Esophagus muscularis mucosa (tissue), 4 donors: ENCODE measurements around the gene ABCB7.
"Not testable (repeated sequence)": the region's sequence is repeated elsewhere in the genome, so short reads cannot be mapped to it uniquely, and the experiment has no call there.

Experiments used
- EP300 ChIP-seq: sonication (generic); formaldehyde crosslinking; IDR thresholded peaks from one replicate; pipeline ENCODE4 v1.6.1; 2017; ENCODE audit warnings: antibody characterized with exemption
- POLR2A ChIP-seq: fragments of 450-650 bp; IDR thresholded peaks from one replicate; pipeline ENCODE4 v1.6.1; 2017; ENCODE audit warnings: antibody characterized with exemption, moderate library complexity, mild to moderate bottlenecking, low read depth
- POLR2AphosphoS5 ChIP-seq, 2 donors: sonication (generic); formaldehyde crosslinking; IDR thresholded peaks; one replicate each; pipeline ENCODE4 v1.6.1; 2017; ENCODE audit warnings: antibody characterized with exemption in 2 of 2
- TF ChIP-seq, protein P1 (sequence below), 3 experiments: fragments of 200-600 bp in 2 of 3; fragments of 450-650 bp in 1 of 3; sonication (generic) in 2 of 3; IDR thresholded peaks; one replicate each; pipeline ENCODE4 v1.5.1; 2017 to 2019; ENCODE audit warnings: antibody characterized with exemption in 3 of 3, mild to moderate bottlenecking in 2 of 3, moderate library complexity in 1 of 3

GRCh38 chrX:75172257-75172890 is 16.3 kb upstream of the ABCB7 start:
- TF ChIP-seq, protein P1, sequence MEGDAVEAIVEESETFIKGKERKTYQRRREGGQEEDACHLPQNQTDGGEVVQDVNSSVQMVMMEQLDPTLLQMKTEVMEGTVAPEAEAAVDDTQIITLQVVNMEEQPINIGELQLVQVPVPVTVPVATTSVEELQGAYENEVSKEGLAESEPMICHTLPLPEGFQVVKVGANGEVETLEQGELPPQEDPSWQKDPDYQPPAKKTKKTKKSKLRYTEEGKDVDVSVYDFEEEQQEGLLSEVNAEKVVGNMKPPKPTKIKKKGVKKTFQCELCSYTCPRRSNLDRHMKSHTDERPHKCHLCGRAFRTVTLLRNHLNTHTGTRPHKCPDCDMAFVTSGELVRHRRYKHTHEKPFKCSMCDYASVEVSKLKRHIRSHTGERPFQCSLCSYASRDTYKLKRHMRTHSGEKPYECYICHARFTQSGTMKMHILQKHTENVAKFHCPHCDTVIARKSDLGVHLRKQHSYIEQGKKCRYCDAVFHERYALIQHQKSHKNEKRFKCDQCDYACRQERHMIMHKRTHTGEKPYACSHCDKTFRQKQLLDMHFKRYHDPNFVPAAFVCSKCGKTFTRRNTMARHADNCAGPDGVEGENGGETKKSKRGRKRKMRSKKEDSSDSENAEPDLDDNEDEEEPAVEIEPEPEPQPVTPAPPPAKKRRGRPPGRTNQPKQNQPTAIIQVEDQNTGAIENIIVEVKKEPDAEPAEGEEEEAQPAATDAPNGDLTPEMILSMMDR (IDR thresholded peaks at IDR 0.05), result not testable (repeated sequence)
- not testable (repeated sequence) for TF ChIP-seq POLR2A; POLR2AphosphoS5 (IDR thresholded peaks at IDR 0.05); EP300
